HepG2 (cell line): Measurements from ENCODE around the gene FAM83E. TPM values are rescaled to one million over a fixed set of nuclear protein-coding genes. Genes with fewer than 3 reads are reported as not detected.
A peak's percentile ranks its signal among the peaks of the same experiment; 100 is the strongest.

ENCODE experiments used
- ATF4 ChIP-seq, 2 experiments: fragments of 450-650 bp in 1 of 2; sonication (generic) in 1 of 2; formaldehyde crosslinking; IDR thresholded peaks; 2 replicates each; pipeline versions ENCODE4 v1.5.0 to v1.8.0; 2020 to 2022; ENCODE audit warnings: mild to moderate bottlenecking in 1 of 2, missing genetic modification reagents in 1 of 2
- KAT8 ChIP-seq: IDR thresholded peaks from 2 replicates; pipeline ENCODE4 v1.6.1; 2016; ENCODE audit warnings: missing genetic modification reagents, missing compliant biosample characterization
- KIAA2018 ChIP-seq: sonication (generic); formaldehyde crosslinking; IDR thresholded peaks from 2 replicates; pipeline ENCODE4 v1.5.0; 2020; ENCODE audit warnings: mild to moderate bottlenecking, missing genetic modification reagents, borderline replicate concordance
- PLRG1 ChIP-seq: fragments of 450-650 bp; conservative IDR thresholded peaks from 2 replicates; pipeline ENCODE4 v1.6.1; 2016
- RBAK ChIP-seq: sonication (generic); formaldehyde crosslinking; IDR thresholded peaks from 2 replicates; pipeline ENCODE4 v1.5.1; 2020; ENCODE audit warnings: mild to moderate bottlenecking, missing genetic modification reagents
- SKI ChIP-seq: fragments of 450-650 bp; IDR thresholded peaks from one replicate; pipeline ENCODE4 v1.6.1; 2018; ENCODE audit warnings: mild to moderate bottlenecking; ENCODE audit not compliant: partially characterized antibody
- THAP7 ChIP-seq: sonication (generic); formaldehyde crosslinking; IDR thresholded peaks from 2 replicates; pipeline ENCODE4 v1.8.1; 2023; ENCODE audit warnings: mild to moderate bottlenecking, missing genetic modification reagents
- WIZ ChIP-seq: sonication (generic); formaldehyde crosslinking; IDR thresholded peaks from 2 replicates; pipeline ENCODE4 v1.5.1; 2020; ENCODE audit warnings: mild to moderate bottlenecking, missing genetic modification reagents
- ZFP82 ChIP-seq: sonication (generic); formaldehyde crosslinking; IDR thresholded peaks from 2 replicates; pipeline ENCODE4 v1.5.1; 2020; ENCODE audit warnings: mild to moderate bottlenecking, missing genetic modification reagents, borderline replicate concordance
- ZNF10 ChIP-seq: sonication (generic); formaldehyde crosslinking; IDR thresholded peaks from 2 replicates; pipeline ENCODE4 v1.4.0; 2020; ENCODE audit warnings: mild to moderate bottlenecking, low read depth, missing genetic modification reagents, borderline replicate concordance
- ZNF547 ChIP-seq: sonication (generic); formaldehyde crosslinking; IDR thresholded peaks from 2 replicates; pipeline ENCODE4 v1.5.1; 2020; ENCODE audit warnings: mild to moderate bottlenecking, missing genetic modification reagents
- ZNF792 ChIP-seq: IDR thresholded peaks from 2 replicates; pipeline ENCODE4 v1.6.1; 2016
- polyA plus RNA-seq, 8 experiments: library from polyadenylated mRNA; depleted of rRNA in 3 of 8; stranded (reverse) in 7 of 8; unstranded in 1 of 8; fragments of >200 nt; fragmentation: Illumina TruSeq in 4 of 8; extraction: Trizol in 4 of 8; gene quantifications; 2 replicates each; pipeline versions ENCODE4 v1.2.1 to v1.2.3, GENCODE V29; 2011 to 2016; ENCODE audit warnings: low read depth in 4 of 8, missing spikeins in 1 of 8, mixed read lengths in 1 of 8; ENCODE audit not compliant: insufficient read depth in 1 of 8
- total RNA-seq, 5 experiments: library from RNA; depleted of rRNA; stranded (reverse); fragments of >200 nt; fragmentation: Illumina TruSeq; extraction: Trizol; gene quantifications; 2 replicates each; pipeline ENCODE4 v1.2.3, GENCODE V29; 2016; ENCODE audit warnings: low read depth in 1 of 5
- TF ChIP-seq, protein P1 (sequence below): IDR thresholded peaks from 2 replicates; pipeline ENCODE4 v1.6.1; 2012; ENCODE audit warnings: low read depth, low read length, improper control_type of control experiment

The FAM83E gene
- total and polyA plus RNA-seq, 2 of the 13 experiments (the other 11 are each of a cell fraction or from before 2014, with no cell fraction given): 0.18 to 0.60 TPM

GRCh38 chr19:48637449-48637947 lies 22.6 kb upstream of the FAM83E start (continued):
- TF ChIP-seq ZNF547 (CRISPR knock-in tag): peak; percentile 90
- TF ChIP-seq RBAK (CRISPR knock-in tag): 0 out of 2 replicates have a peak, but pooled peaks have one; percentile 35
- no peak; the same call in 1 of the 2 replicates for TF ChIP-seq KAT8 (CRISPR knock-in tag)
- TF ChIP-seq, protein P1, sequence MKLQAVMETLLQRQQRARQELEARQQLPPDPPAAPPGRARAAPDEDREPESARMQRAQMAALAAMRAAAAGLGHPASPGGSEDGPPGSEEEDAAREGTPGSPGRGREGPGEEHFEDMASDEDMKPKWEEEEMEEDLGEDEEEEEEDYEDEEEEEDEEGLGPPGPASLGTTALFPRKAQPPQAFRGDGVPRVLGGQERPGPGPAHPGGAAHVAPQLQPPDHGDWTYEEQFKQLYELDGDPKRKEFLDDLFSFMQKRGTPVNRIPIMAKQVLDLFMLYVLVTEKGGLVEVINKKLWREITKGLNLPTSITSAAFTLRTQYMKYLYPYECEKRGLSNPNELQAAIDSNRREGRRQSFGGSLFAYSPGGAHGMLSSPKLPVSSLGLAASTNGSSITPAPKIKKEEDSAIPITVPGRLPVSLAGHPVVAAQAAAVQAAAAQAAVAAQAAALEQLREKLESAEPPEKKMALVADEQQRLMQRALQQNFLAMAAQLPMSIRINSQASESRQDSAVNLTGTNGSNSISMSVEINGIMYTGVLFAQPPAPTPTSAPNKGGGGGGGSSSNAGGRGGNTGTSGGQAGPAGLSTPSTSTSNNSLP: no peak
- peak; percentile 64 for TF ChIP-seq ZNF792 (CRISPR knock-in tag)
- no peak for TF ChIP-seq PLRG1
- no peak for TF ChIP-seq WIZ (CRISPR knock-in tag)
- TF ChIP-seq THAP7: peak; percentile 96; the same call in 1 of the 2 replicates
- TF ChIP-seq SKI: peak; percentile 44
- peak in 1 of 2 experiments; percentile 64; a peak in 1 of 4 replicates for TF ChIP-seq ATF4 (CRISPR knock-in tag; IDR thresholded peaks at IDR 0.05)
- TF ChIP-seq ZNF10 (CRISPR knock-in tag): no peak
- no peak for TF ChIP-seq KIAA2018 (CRISPR knock-in tag)
- peak; percentile 88; the same call in 1 of the 2 replicates for TF ChIP-seq ZFP82 (CRISPR knock-in tag)
